ENCODE measurements around the gene CCDC13. TPM values are rescaled to one million over a fixed set of nuclear protein-coding genes. Genes with fewer than 3 reads are reported as not detected.

CCDC13 gene
- polyA plus RNA-seq, 1 donor (not counting 4 experiments of a cell fraction or from before 2014, with no cell fraction given): 0.21 TPM

DNA sequence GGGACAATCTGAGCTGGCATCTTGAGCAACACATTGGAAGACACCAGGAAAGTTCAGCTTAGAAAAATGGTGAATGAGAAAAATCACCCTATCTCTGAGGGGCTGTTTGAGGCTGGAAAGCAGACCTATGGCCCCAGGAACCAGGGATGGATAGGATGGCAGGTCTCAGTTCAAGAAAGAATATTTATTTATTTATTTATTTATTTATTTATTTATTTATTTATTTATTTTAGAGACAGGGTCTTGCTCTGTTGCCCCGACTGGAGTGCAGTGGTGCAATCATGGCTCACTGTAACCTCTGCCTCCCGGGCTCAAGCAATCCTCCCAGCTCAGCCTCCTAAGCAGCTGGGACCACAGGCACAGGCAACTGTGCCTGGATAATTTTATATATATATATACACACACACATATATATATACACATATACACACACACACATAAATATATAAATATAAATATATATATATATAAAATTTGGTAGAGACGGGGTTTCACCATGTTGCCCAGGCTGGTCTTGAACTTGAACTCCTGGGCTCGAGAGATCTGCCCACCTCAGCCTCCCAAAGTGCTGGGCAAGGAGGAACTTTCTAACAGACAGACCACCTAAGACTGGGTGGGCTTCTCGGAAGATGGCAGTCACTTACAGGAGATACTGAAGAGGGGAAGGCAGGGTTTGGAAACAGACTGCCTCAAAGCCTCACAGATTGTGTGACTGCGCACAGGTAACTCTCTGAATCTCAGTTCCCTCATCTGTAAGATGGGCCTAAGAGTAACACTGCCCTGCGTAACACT, 29.7 kb downstream of the CCDC13 start:
- Histone ChIP-seq H3K4me3 (ENCODE audit: control insufficient read depth in 2 of 3, extremely low read depth in 1 of 3, insufficient read depth in 2 of 3, low read depth in 1 of 3, low read length in 3 of 3) (no peak overlapping the region), H3K9me3 (ENCODE audit: control insufficient read depth, low read depth, low read length) (no peaks in the 10 kb centered on the region), H3K9ac (ENCODE audit: control insufficient read depth, extremely low read depth, insufficient read depth, low read length) (no peak overlapping the region), H3K27me3 (ENCODE audit: control insufficient read depth, extremely low read depth, insufficient read depth, low read length) (no peaks in the 10 kb centered on the region), H3K4me2 (ENCODE audit: control insufficient read depth, extremely low read depth, insufficient read depth, low read depth, low read length) (no peak overlapping the region), H3K36me3 (ENCODE audit: control insufficient read depth in 2 of 2, extremely low read depth in 1 of 2, insufficient read depth in 2 of 2, low read length in 2 of 2) (no peaks in the 10 kb centered on the region), H3K27ac (ENCODE audit: control insufficient read depth, insufficient read depth, low read length) (no peak overlapping the region), H3K79me2 (ENCODE audit: control insufficient read depth, insufficient read depth, low read length) (no peaks in the 10 kb centered on the region), H3K4me1 (ENCODE audit: control insufficient read depth, extremely low read depth, insufficient read depth, low read length) (peaks cover 9% of the 10 kb centered on the region), H4K20me1 (ENCODE audit: control insufficient read depth, extremely low read depth, insufficient read depth, low read length) (peaks cover 2% of the 10 kb centered on the region), H2AFZ (ENCODE audit: control insufficient read depth, low read length) (no peak overlapping the region), H3K9me1 (ENCODE audit: control insufficient read depth, extremely low read depth, insufficient read depth, low read length) (no peaks in the 10 kb centered on the region)
- TF ChIP-seq EZH2 (IDR thresholded peaks at IDR 0.05; ENCODE audit: low read length): no peak
- TF ChIP-seq, protein P1, sequence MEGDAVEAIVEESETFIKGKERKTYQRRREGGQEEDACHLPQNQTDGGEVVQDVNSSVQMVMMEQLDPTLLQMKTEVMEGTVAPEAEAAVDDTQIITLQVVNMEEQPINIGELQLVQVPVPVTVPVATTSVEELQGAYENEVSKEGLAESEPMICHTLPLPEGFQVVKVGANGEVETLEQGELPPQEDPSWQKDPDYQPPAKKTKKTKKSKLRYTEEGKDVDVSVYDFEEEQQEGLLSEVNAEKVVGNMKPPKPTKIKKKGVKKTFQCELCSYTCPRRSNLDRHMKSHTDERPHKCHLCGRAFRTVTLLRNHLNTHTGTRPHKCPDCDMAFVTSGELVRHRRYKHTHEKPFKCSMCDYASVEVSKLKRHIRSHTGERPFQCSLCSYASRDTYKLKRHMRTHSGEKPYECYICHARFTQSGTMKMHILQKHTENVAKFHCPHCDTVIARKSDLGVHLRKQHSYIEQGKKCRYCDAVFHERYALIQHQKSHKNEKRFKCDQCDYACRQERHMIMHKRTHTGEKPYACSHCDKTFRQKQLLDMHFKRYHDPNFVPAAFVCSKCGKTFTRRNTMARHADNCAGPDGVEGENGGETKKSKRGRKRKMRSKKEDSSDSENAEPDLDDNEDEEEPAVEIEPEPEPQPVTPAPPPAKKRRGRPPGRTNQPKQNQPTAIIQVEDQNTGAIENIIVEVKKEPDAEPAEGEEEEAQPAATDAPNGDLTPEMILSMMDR (optimal IDR thresholded peaks at IDR 0.05 in 1 of 3, IDR thresholded peaks at IDR 0.05 in 1 of 3, conservative IDR thresholded peaks at IDR 0.05 in 1 of 3; ENCODE audit: extremely low read depth in 1 of 3, insufficient read depth in 2 of 3, low read length in 3 of 3): no peak
- dilution Hi-C loops (cut with MboI; ENCODE audit: extremely low pct_ligation_motif_present, low sequenced_read_pairs): no loop called here
- DNase-seq (ENCODE audit: low read depth, low spot score) (no peak), FAIRE-seq (no peak)

DNA sequence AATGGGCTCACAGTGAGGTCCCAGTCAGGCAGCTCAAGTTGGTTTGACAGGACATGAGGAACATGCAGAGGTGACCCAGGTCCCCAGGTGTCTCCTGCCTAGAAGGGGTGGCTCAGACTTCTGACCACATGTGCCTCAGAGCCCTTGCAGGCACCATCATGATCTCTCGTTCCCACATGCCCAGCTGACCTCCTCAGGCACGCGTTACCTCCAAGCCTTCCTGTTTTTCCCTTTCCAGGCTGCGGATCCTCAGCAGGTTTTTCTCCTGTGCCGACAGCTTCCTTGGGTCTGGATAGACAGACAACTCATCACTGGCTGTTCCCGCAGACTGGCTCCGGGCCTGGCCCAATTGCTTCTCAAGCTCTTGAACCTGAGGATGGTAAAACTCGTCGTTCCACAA, 30.4 kb downstream of the CCDC13 start:
- FAIRE-seq (no peak), DNase-seq (ENCODE audit: low read depth, low spot score) (no peak)
- H3K9me3 ChIP-seq (ENCODE audit: control insufficient read depth, low read depth, low read length): no peaks in the 10 kb centered on the region
- H3K27ac ChIP-seq (ENCODE audit: control insufficient read depth, insufficient read depth, low read length): no peak overlapping the region
- no peak overlapping the region for H3K4me3 ChIP-seq (ENCODE audit: control insufficient read depth in 2 of 3, extremely low read depth in 1 of 3, insufficient read depth in 2 of 3, low read depth in 1 of 3, low read length in 3 of 3)
- no peak overlapping the region for H3K9ac ChIP-seq (ENCODE audit: control insufficient read depth, extremely low read depth, insufficient read depth, low read length)
- H3K4me1 ChIP-seq (ENCODE audit: control insufficient read depth, extremely low read depth, insufficient read depth, low read length): peaks cover 6% of the 10 kb centered on the region
- no peak overlapping the region for H2AFZ ChIP-seq (ENCODE audit: control insufficient read depth, low read length)
- no peak overlapping the region for H3K4me2 ChIP-seq (ENCODE audit: control insufficient read depth, extremely low read depth, insufficient read depth, low read depth, low read length)
- no peaks in the 10 kb centered on the region for H3K27me3 ChIP-seq (ENCODE audit: control insufficient read depth, extremely low read depth, insufficient read depth, low read length)
- H3K36me3 ChIP-seq (ENCODE audit: control insufficient read depth in 2 of 2, extremely low read depth in 1 of 2, insufficient read depth in 2 of 2, low read length in 2 of 2): no peaks in the 10 kb centered on the region
- no peaks in the 10 kb centered on the region for H3K79me2 ChIP-seq (ENCODE audit: control insufficient read depth, insufficient read depth, low read length)
- dilution Hi-C loops (cut with MboI; ENCODE audit: extremely low pct_ligation_motif_present, low sequenced_read_pairs): no loop called here
- TF ChIP-seq, protein P1 (optimal IDR thresholded peaks at IDR 0.05 in 1 of 3, IDR thresholded peaks at IDR 0.05 in 1 of 3, conservative IDR thresholded peaks at IDR 0.05 in 1 of 3; ENCODE audit: extremely low read depth in 1 of 3, insufficient read depth in 2 of 3, low read length in 3 of 3): no peak
- no peak for TF ChIP-seq EZH2 (IDR thresholded peaks at IDR 0.05; ENCODE audit: low read length)
- peaks cover 2% of the 10 kb centered on the region for H4K20me1 ChIP-seq (ENCODE audit: control insufficient read depth, extremely low read depth, insufficient read depth, low read length)
- H3K9me1 ChIP-seq (ENCODE audit: control insufficient read depth, extremely low read depth, insufficient read depth, low read length): no peaks in the 10 kb centered on the region
